IPS DF 19.7 (cell line): ENCODE measurements around the gene CWC25.
"Not testable (repeated sequence)": the region's sequence is repeated elsewhere in the genome, so short reads cannot be mapped to it uniquely, and the experiment has no call there.

Source experiments
- DNase-seq: peaks from one replicate; pipeline ENCODE4 v3.0.0-alpha.2; 2013; ENCODE audit warnings: low read depth, low spot score

Gene CWC25

GRCh38 chr17:38824899-38825761, at the start of gene CWC25:
TSS of gene CWC25 (minus strand) at chr17:38825321. CDS start at chr17:38825183, 138 bp downstream.
- DNase-seq: peak; percentile 64

- DNase-seq: no peak
Observed at GRCh38 chr17:38873640-38874380, 48.7 kb upstream of the CWC25 start.

- no peak for DNase-seq
Observed at GRCh38 chr17:38872671-38873385, 47.7 kb upstream of the CWC25 start.

GRCh38 chr17:38872027-38872511, 46.9 kb upstream of the CWC25 start:
- DNase-seq: no peak

- DNase-seq: no peak
Observed at GRCh38 chr17:38871247-38872015, 46.3 kb upstream of the CWC25 start.

- DNase-seq: no peak
Observed at GRCh38 chr17:38870259-38871165, 45.4 kb upstream of the CWC25 start.

- no peak for DNase-seq
Observed at GRCh38 chr17:38869526-38870258, 44.6 kb upstream of the CWC25 start, which contains the start of gene LASP1. TSS of gene LASP1 (plus strand) at chr17:38870058. CDS start at chr17:38870190, 132 bp downstream.

- no peak for DNase-seq
Observed at GRCh38 chr17:38868817-38869525, 43.9 kb upstream of the CWC25 start.

GRCh38 chr17:38867968-38868816, 43.1 kb upstream of the CWC25 start:
- no peak for DNase-seq

GRCh38 chr17:38867179-38867967, 42.3 kb upstream of the CWC25 start:
- DNase-seq: no peak

- no peak for DNase-seq
Observed at GRCh38 chr17:38864636-38865398, 39.7 kb upstream of the CWC25 start.

- DNase-seq: no peak
Observed at GRCh38 chr17:38861399-38861843, 36.3 kb upstream of the CWC25 start.

- DNase-seq: no peak
Observed at GRCh38 chr17:38857271-38857670, 32.1 kb upstream of the CWC25 start.

- not testable (repeated sequence) for DNase-seq
Observed at GRCh38 chr17:38855101-38855714, 30.1 kb upstream of the CWC25 start.
